Fibroblast of lung (primary cell): ENCODE results near the gene HTR2C. TPM values are rescaled to one million over a fixed set of nuclear protein-coding genes. Genes with fewer than 3 reads are reported as not detected.

Experiments
- DNase-seq, 2 donors: peaks; one replicate each; pipeline versions ENCODE4 v3.0.0 to v3.0.0-alpha.2; 2010; ENCODE audit warnings: low read depth in 2 of 2
- H2AFZ ChIP-seq: 2 replicates; pipeline ENCODE4 v1.5.1; 2012; ENCODE audit warnings: low read length, control low read depth, inconsistent platforms
- H3K27ac ChIP-seq: 2 replicates; pipeline ENCODE4 v1.5.1; 2011; ENCODE audit warnings: low read length, control low read depth; ENCODE audit not compliant: insufficient read depth
- H3K27me3 ChIP-seq: 2 replicates; pipeline ENCODE4 v1.5.1; 2011; ENCODE audit warnings: mild to moderate bottlenecking, low read length; ENCODE audit not compliant: control insufficient read depth, insufficient read depth
- H3K36me3 ChIP-seq: 2 replicates; pipeline ENCODE4 v1.5.1; 2011; ENCODE audit warnings: low read length; ENCODE audit not compliant: control insufficient read depth, insufficient read depth
- H3K4me1 ChIP-seq: 2 replicates; pipeline ENCODE4 v1.5.1; 2011; ENCODE audit warnings: low read length; ENCODE audit not compliant: control insufficient read depth, insufficient read depth; ENCODE audit errors: extremely low read depth
- H3K4me2 ChIP-seq: 2 replicates; pipeline ENCODE4 v1.5.1; 2011; ENCODE audit warnings: low read length, control low read depth; ENCODE audit not compliant: insufficient read depth; ENCODE audit errors: extremely low read depth
- H3K4me3 ChIP-seq, 4 experiments: fragments of 200-600 bp in 1 of 4; sonication (generic) in 1 of 4; replicated peaks in 1 of 4; 2 replicates each; pipeline ENCODE4 v1.5.1; 2011 to 2016; ENCODE audit warnings: low read length in 4 of 4, low read depth in 3 of 4, mild to moderate bottlenecking in 3 of 4, control low read depth in 2 of 4, inconsistent platforms in 1 of 4, mixed read lengths in 1 of 4; ENCODE audit not compliant: insufficient read depth in 1 of 4; ENCODE audit errors: control extremely low read depth in 1 of 4
- H3K79me2 ChIP-seq: 2 replicates; pipeline ENCODE4 v1.5.1; 2012; ENCODE audit warnings: mild to moderate bottlenecking, low read length, inconsistent platforms; ENCODE audit not compliant: control insufficient read depth, insufficient read depth
- H3K9ac ChIP-seq: 2 replicates; pipeline ENCODE4 v1.5.1; 2011; ENCODE audit warnings: mild to moderate bottlenecking, low read length, control low read depth; ENCODE audit not compliant: insufficient read depth
- H3K9me3 ChIP-seq: 2 replicates; pipeline ENCODE4 v1.5.1; 2012; ENCODE audit warnings: low read depth, low read length; ENCODE audit not compliant: control insufficient read depth, insufficient read depth
- H4K20me1 ChIP-seq: 2 replicates; pipeline ENCODE4 v1.5.1; 2011; ENCODE audit warnings: low read length; ENCODE audit not compliant: control insufficient read depth, insufficient read depth; ENCODE audit errors: extremely low read depth
- EZH2 ChIP-seq: IDR thresholded peaks from 2 replicates; pipeline ENCODE4 v1.5.1; 2012; ENCODE audit warnings: low read length, control low read depth, mild to moderate bottlenecking; ENCODE audit errors: missing control alignments
- polyA plus RNA-seq, 2 donors: library from polyadenylated mRNA; depleted of rRNA in 1 of 2; stranded (reverse) in 1 of 2; unstranded in 1 of 2; fragments of >200 nt; gene quantifications; 2 replicates each; pipeline ENCODE4 v1.2.1, GENCODE V29; 2011 to 2012; ENCODE audit warnings: missing spikeins in 1 of 2
- total RNA-seq: library from RNA; depleted of rRNA; stranded (reverse); fragments of >200 nt; gene quantifications from 2 replicates; pipeline ENCODE4 v1.2.1, GENCODE V29; 2014
- TF ChIP-seq, protein P1 (sequence below), 2 donors: IDR thresholded peaks in 1 of 2; conservative IDR thresholded peaks in 1 of 2; 1 replicate in 1 of 2; 2 replicates in 1 of 2; pipeline ENCODE4 v1.5.1; 2011 to 2012; ENCODE audit warnings: low read length in 2 of 2, control low read depth in 1 of 2, inconsistent platforms in 1 of 2, low read depth in 1 of 2, mild to moderate bottlenecking in 1 of 2

HTR2C gene
- total and polyA plus RNA-seq, 2 donors (not counting 1 experiment from before 2014, with no cell fraction given), result not detected

GRCh38 chrX:114797494-114797893, 213.6 kb downstream of the HTR2C start:
- Histone ChIP-seq H3K4me2 (no peak overlapping the region), H3K79me2 (no peaks in the 10 kb centered on the region), H3K36me3 (no peaks in the 10 kb centered on the region), H3K4me3 (no peak overlapping the region), H3K27me3 (no peaks in the 10 kb centered on the region), H3K9me3 (no peaks in the 10 kb centered on the region), H3K9ac (no peak overlapping the region), H4K20me1 (no peaks in the 10 kb centered on the region), H3K27ac (no peak overlapping the region), H3K4me1 (no peaks in the 10 kb centered on the region), H2AFZ (no peak overlapping the region)
- DNase-seq, result no peak
- no peak for TF ChIP-seq EZH2
- TF ChIP-seq, protein P1, sequence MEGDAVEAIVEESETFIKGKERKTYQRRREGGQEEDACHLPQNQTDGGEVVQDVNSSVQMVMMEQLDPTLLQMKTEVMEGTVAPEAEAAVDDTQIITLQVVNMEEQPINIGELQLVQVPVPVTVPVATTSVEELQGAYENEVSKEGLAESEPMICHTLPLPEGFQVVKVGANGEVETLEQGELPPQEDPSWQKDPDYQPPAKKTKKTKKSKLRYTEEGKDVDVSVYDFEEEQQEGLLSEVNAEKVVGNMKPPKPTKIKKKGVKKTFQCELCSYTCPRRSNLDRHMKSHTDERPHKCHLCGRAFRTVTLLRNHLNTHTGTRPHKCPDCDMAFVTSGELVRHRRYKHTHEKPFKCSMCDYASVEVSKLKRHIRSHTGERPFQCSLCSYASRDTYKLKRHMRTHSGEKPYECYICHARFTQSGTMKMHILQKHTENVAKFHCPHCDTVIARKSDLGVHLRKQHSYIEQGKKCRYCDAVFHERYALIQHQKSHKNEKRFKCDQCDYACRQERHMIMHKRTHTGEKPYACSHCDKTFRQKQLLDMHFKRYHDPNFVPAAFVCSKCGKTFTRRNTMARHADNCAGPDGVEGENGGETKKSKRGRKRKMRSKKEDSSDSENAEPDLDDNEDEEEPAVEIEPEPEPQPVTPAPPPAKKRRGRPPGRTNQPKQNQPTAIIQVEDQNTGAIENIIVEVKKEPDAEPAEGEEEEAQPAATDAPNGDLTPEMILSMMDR (conservative IDR thresholded peaks at IDR 0.05 in 1 of 2, IDR thresholded peaks at IDR 0.05 in 1 of 2; ENCODE audit: low read depth in 1 of 2, low read length in 2 of 2), result no peak

GRCh38 chrX:114798907-114799306, 215.0 kb downstream of the HTR2C start:
- Histone ChIP-seq H3K9ac (no peak overlapping the region), H3K27ac (no peak overlapping the region), H4K20me1 (no peaks in the 10 kb centered on the region), H3K9me3 (no peaks in the 10 kb centered on the region), H3K4me3 (no peak overlapping the region), H3K4me2 (no peak overlapping the region), H3K36me3 (no peaks in the 10 kb centered on the region), H3K4me1 (no peaks in the 10 kb centered on the region), H2AFZ (no peak overlapping the region), H3K79me2 (no peaks in the 10 kb centered on the region), H3K27me3 (no peaks in the 10 kb centered on the region)
- peak; percentile 0 to 2 for DNase-seq
- TF ChIP-seq, protein P1 (conservative IDR thresholded peaks at IDR 0.05 in 1 of 2, IDR thresholded peaks at IDR 0.05 in 1 of 2; ENCODE audit: low read depth in 1 of 2, low read length in 2 of 2), result no peak
- TF ChIP-seq EZH2, result no peak

DNA sequence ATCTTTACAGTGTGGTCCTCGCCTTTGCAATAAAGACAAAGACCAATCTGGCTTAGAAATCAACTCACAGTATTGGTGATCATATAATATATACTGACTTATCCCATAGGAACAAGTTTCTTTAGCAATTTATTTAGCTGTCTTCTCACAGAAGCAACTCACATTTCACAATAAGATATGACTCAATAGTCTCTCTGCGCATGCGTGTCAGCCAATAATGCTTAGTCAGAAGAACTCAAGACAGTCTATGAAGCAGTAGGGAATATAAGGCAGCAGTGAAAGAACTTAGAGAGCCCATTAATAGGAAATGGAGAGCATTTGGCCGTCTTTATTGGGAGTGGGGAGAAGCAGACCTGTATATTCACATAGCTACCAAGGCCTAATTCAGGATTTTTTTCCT, 216.8 kb downstream of the HTR2C start:
- Histone ChIP-seq H3K9ac (no peak overlapping the region), H2AFZ (no peak overlapping the region), H3K9me3 (no peaks in the 10 kb centered on the region), H4K20me1 (no peaks in the 10 kb centered on the region), H3K4me2 (no peak overlapping the region), H3K27me3 (no peaks in the 10 kb centered on the region), H3K27ac (no peak overlapping the region), H3K36me3 (no peaks in the 10 kb centered on the region), H3K4me3 (no peak overlapping the region), H3K79me2 (no peaks in the 10 kb centered on the region), H3K4me1 (no peaks in the 10 kb centered on the region)
- DNase-seq, result peak; percentile 15 to 48
- TF ChIP-seq, protein P1 (conservative IDR thresholded peaks at IDR 0.05 in 1 of 2, IDR thresholded peaks at IDR 0.05 in 1 of 2; ENCODE audit: low read depth in 1 of 2, low read length in 2 of 2), result no peak
- TF ChIP-seq EZH2, result no peak
